GM12878 (cell line): ENCODE data around the gene TNFSF15. TPM values are rescaled to one million over a fixed set of nuclear protein-coding genes. Genes with fewer than 3 reads are reported as not detected.

ENCODE experiments used
- ATAC-seq: fragments of 200-7000 bp; cut with Tn5 transposase; 3 replicates; pipeline ENCODE4 v1.9.1; 2020; ENCODE audit warnings: mild to moderate bottlenecking, moderate library complexity
- BruUV-seq: library from RNA; stranded (reverse); fragments of 400-500 nt; replicated peaks from 2 replicates; lab custom pipeline; 2021; lab: Mats Ljungman, UMichigan
- CTCF ChIA-PET: fragments of 300-600 bp; sonication (Branson Sonifier 250); formaldehyde crosslinking; extraction: SDS; loops from one replicate; lab custom pipeline; 2021; ENCODE audit warnings: inconsistent platforms; lab: Yijun Ruan, JAX
- POLR2A ChIA-PET: fragments of 350-600 bp; formaldehyde crosslinking; extraction: SDS; loops from one replicate; lab custom pipeline; 2021; ENCODE audit warnings: inconsistent platforms; lab: Charles Lee
- RAD21 ChIA-PET: fragments of 300-600 bp; sonication (Branson Sonifier 250); formaldehyde crosslinking; loops from one replicate; lab custom pipeline; 2023; ENCODE audit warnings: antibody characterized with exemption; ENCODE audit not compliant: unreplicated experiment; lab: Charles Lee
- SMC1A ChIA-PET: fragments of 300-600 bp; sonication (Branson Sonifier 250); formaldehyde crosslinking; loops from one replicate; lab custom pipeline; 2023; ENCODE audit not compliant: unreplicated experiment, uncharacterized antibody; lab: Charles Lee
- DNase-seq: peaks from one replicate; pipeline ENCODE4 v3.0.0-alpha.2; 2011; ENCODE audit warnings: low read depth, low spot score
- FAIRE-seq: peaks from 3 replicates; lab custom pipeline; 2011; peaks lifted over from hg19 to GRCh38; lab: Jason Lieb, UNC
- H2AFZ ChIP-seq: 2 replicates; pipeline ENCODE4 v1.6.0; 2011; ENCODE audit warnings: low read depth, low read length, control low read depth; ENCODE audit not compliant: control insufficient read depth
- H3K27ac ChIP-seq: 2 replicates; pipeline ENCODE4 v1.5.1; 2011; ENCODE audit warnings: control low read depth; ENCODE audit not compliant: control insufficient read depth, insufficient read depth
- H3K27me3 ChIP-seq, 2 experiments: replicated peaks in 1 of 2; 2 replicates each; pipeline versions ENCODE4 v1.6.0 to v1.6.1; 2011; ENCODE audit warnings: low read length in 1 of 2; ENCODE audit not compliant: control insufficient read depth in 2 of 2, insufficient read depth in 2 of 2
- H3K36me3 ChIP-seq, 2 experiments: 2 replicates each; pipeline ENCODE4 v1.5.1; 2011; ENCODE audit warnings: low read length in 1 of 2; ENCODE audit not compliant: control insufficient read depth in 2 of 2, insufficient read depth in 2 of 2
- H3K4me1 ChIP-seq: 2 replicates; pipeline ENCODE4 v1.6.1; 2011; ENCODE audit warnings: mild to moderate bottlenecking, low read length, moderate library complexity, mixed read lengths; ENCODE audit not compliant: control insufficient read depth, insufficient read depth
- H3K4me2 ChIP-seq: 2 replicates; pipeline ENCODE4 v1.6.0; 2011; ENCODE audit warnings: control low read depth; ENCODE audit not compliant: control insufficient read depth, insufficient read depth
- H3K4me3 ChIP-seq: fragments of 200-600 bp; sonication (generic); 2 replicates; pipeline ENCODE4 v1.5.1; 2016
- H3K79me2 ChIP-seq: 2 replicates; pipeline ENCODE4 v1.6.0; 2011; ENCODE audit warnings: low read length; ENCODE audit not compliant: control insufficient read depth, insufficient read depth
- H3K9ac ChIP-seq: 2 replicates; pipeline ENCODE4 v1.8.0; 2011; ENCODE audit warnings: low read length, control low read depth, mixed read lengths; ENCODE audit not compliant: control insufficient read depth, insufficient read depth
- H3K9me3 ChIP-seq: replicated peaks from 3 replicates; pipeline ENCODE4 v1.5.1; 2011; ENCODE audit warnings: mild to moderate bottlenecking, low read length; ENCODE audit not compliant: control insufficient read depth, insufficient read depth
- H4K20me1 ChIP-seq: 2 replicates; pipeline ENCODE4 v1.6.0; 2011; ENCODE audit not compliant: control insufficient read depth, insufficient read depth
- GABPA ChIP-seq: IDR thresholded peaks from 2 replicates; pipeline ENCODE4 v1.6.1; 2014; ENCODE audit warnings: antibody characterized with exemption, low read depth, mild to moderate bottlenecking, inconsistent platforms
- HDAC6 ChIP-seq: fragments of 200-600 bp; sonication (generic); IDR thresholded peaks from one replicate; pipeline ENCODE4 v1.8.0; 2017; ENCODE audit warnings: antibody characterized with exemption; ENCODE audit not compliant: unreplicated experiment
- KLF5 ChIP-seq: fragments of 450-650 bp; IDR thresholded peaks from 2 replicates; pipeline ENCODE4 v1.6.1; 2014; ENCODE audit warnings: mild to moderate bottlenecking; ENCODE audit not compliant: partially characterized antibody
- SRF ChIP-seq, 2 experiments: IDR thresholded peaks; 2 replicates each; pipeline ENCODE4 v1.6.1; 2011; ENCODE audit warnings: low read depth in 2 of 2, low read length in 2 of 2, mild to moderate bottlenecking in 1 of 2, moderate library complexity in 1 of 2
- ZNF274 ChIP-seq: IDR thresholded peaks from one replicate; pipeline ENCODE4 v1.8.0; 2011; ENCODE audit not compliant: insufficient read length, insufficient read depth
- WGBS: methylation state at CpG from one replicate; pipeline ENCODE4 v1.1.6; 2016; ENCODE audit warnings: low lambda C conversion rate; ENCODE audit not compliant: insufficient replicate concordance, insufficient coverage; ENCODE audit errors: missing lambda C conversion rate; 5-methylcytosine and 5-hydroxymethylcytosine counted together
- in situ Hi-C: fragments of 300-500 bp; cut with MboI; formaldehyde crosslinking; loops from 9 replicates; pipeline ENCODE4 v1.14.3; 2018; ENCODE audit warnings: mixed read lengths
- intact Hi-C: fragments of 100-400 bp; cut with micrococcal nuclease; formaldehyde crosslinking; loops from one replicate; pipeline ENCODE4 v1.14.2; 2022; ENCODE audit not compliant: unreplicated experiment
- polyA plus RNA-seq, 11 experiments: library from polyadenylated mRNA; depleted of rRNA in 4 of 11; unstranded in 6 of 11; stranded (reverse) in 5 of 11; fragments of >200 nt; fragmentation: Nextera tagmentation in 4 of 11; fragmentation: Illumina TruSeq in 1 of 11; extraction: Ambion mirVana in 4 of 11; extraction: Trizol in 1 of 11; gene quantifications; 1 replicate in 1 of 11; 2 replicates in 10 of 11; pipeline versions ENCODE4 v1.2.1 to v1.2.3, GENCODE V29; 2011 to 2016; ENCODE audit warnings: inconsistent platforms in 2 of 11, missing spikeins in 2 of 11, low read depth in 1 of 11
- total RNA-seq, 4 experiments: library from RNA; depleted of rRNA in 3 of 4; stranded (reverse); fragments of >200 nt in 3 of 4; fragmentation: Illumina TruSeq in 1 of 4; extraction: Trizol in 1 of 4; gene quantifications; 2 replicates each; pipeline versions ENCODE4 v1.2.1 to v1.2.3, GENCODE V29; 2013 to 2021
- TF ChIP-seq, protein P1 (sequence below): fragments of 450-650 bp; IDR thresholded peaks from 2 replicates; pipeline ENCODE4 v1.6.1; 2017; ENCODE audit warnings: low read depth, mild to moderate bottlenecking, moderate library complexity

The TNFSF15 gene
- total and polyA plus RNA-seq, 10 of the 15 experiments (the other 5 are each of a cell fraction or from before 2014, with no cell fraction given) = 0.03 TPM; not detected in 9

DNA sequence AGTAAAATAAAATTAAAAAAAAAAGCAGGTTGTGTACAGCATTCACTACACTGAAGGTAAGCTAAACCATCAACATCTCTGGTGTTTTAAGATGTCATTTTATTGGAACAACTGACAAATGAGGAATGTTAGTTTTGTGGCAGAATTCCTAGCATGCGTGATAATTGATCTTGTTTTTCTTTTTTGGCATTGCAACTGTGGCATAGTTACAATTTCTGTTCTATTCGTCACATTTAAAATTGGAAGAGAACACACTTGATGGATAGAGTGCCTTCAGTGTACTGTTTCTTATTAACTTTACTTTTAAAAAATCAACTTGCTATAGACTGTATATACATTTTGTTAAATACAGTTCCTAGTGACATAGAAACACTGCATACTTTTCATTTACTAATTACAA is 43.6 kb upstream of the TNFSF15 start:
- RAD21 ChIA-PET = no interaction called here
- no peaks in the 10 kb centered on the region for H4K20me1 ChIP-seq
- intact Hi-C loops = no loop called here
- 23% methylated on average over 2 of the region's 2 CpGs for WGBS
- no TSS peak for BruUV-seq
- FAIRE-seq (no peak), ATAC-seq (no peak), DNase-seq (no peak)
- no peak overlapping the region for H3K4me3 ChIP-seq
- POLR2A ChIA-PET = no interaction called here
- in situ Hi-C loops = no loop called here
- no peaks in the 10 kb centered on the region for H3K9me3 ChIP-seq
- H3K9ac ChIP-seq = no peak overlapping the region
- H3K79me2 ChIP-seq = no peaks in the 10 kb centered on the region
- no peaks in the 10 kb centered on the region for H3K27me3 ChIP-seq
- no peak overlapping the region for H2AFZ ChIP-seq
- H3K36me3 ChIP-seq = no peaks in the 10 kb centered on the region
- H3K4me1 ChIP-seq = no peaks in the 10 kb centered on the region
- no peak for TF ChIP-seq GABPA
- no peak for TF ChIP-seq SRF (IDR thresholded peaks at IDR 0.05; ENCODE audit: low read depth in 2 of 2, low read length in 2 of 2)
- no peak for TF ChIP-seq KLF5
- TF ChIP-seq, protein P1, sequence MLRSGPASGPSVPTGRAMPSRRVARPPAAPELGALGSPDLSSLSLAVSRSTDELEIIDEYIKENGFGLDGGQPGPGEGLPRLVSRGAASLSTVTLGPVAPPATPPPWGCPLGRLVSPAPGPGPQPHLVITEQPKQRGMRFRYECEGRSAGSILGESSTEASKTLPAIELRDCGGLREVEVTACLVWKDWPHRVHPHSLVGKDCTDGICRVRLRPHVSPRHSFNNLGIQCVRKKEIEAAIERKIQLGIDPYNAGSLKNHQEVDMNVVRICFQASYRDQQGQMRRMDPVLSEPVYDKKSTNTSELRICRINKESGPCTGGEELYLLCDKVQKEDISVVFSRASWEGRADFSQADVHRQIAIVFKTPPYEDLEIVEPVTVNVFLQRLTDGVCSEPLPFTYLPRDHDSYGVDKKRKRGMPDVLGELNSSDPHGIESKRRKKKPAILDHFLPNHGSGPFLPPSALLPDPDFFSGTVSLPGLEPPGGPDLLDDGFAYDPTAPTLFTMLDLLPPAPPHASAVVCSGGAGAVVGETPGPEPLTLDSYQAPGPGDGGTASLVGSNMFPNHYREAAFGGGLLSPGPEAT = no peak
- no peak for TF ChIP-seq ZNF274
- no peak for TF ChIP-seq HDAC6
- SMC1A ChIA-PET = no interaction called here
- CTCF ChIA-PET = interaction anchor here (0.6 kb wide), 1 partner anchor 1048 kb away, joined by 3 read pairs; no protein-coding TSS in a partner anchor
- H3K27ac ChIP-seq = no peak overlapping the region
- H3K4me2 ChIP-seq = no peak overlapping the region
